GM12878 (cell line): ENCODE measurements around the gene TMC6. TPM values are rescaled to one million over a fixed set of nuclear protein-coding genes. Genes with fewer than 3 reads are reported as not detected.
A peak's percentile ranks its signal among the peaks of the same experiment; 100 is the strongest.

Experiments used
- ATAC-seq: fragments of 200-7000 bp; cut with Tn5 transposase; 3 replicates; pipeline ENCODE4 v1.9.1; 2020; ENCODE audit warnings: mild to moderate bottlenecking, moderate library complexity
- BruUV-seq: library from RNA; stranded (reverse); fragments of 400-500 nt; replicated peaks from 2 replicates; lab custom pipeline; 2021; lab: Mats Ljungman, UMichigan
- CTCF ChIA-PET: fragments of 300-600 bp; sonication (Branson Sonifier 250); formaldehyde crosslinking; extraction: SDS; loops from one replicate; lab custom pipeline; 2021; ENCODE audit warnings: inconsistent platforms; lab: Yijun Ruan, JAX
- POLR2A ChIA-PET: fragments of 350-600 bp; formaldehyde crosslinking; extraction: SDS; loops from one replicate; lab custom pipeline; 2021; ENCODE audit warnings: inconsistent platforms; lab: Charles Lee
- RAD21 ChIA-PET: fragments of 300-600 bp; sonication (Branson Sonifier 250); formaldehyde crosslinking; loops from one replicate; lab custom pipeline; 2023; ENCODE audit warnings: antibody characterized with exemption; ENCODE audit not compliant: unreplicated experiment; lab: Charles Lee
- SMC1A ChIA-PET: fragments of 300-600 bp; sonication (Branson Sonifier 250); formaldehyde crosslinking; loops from one replicate; lab custom pipeline; 2023; ENCODE audit not compliant: unreplicated experiment, uncharacterized antibody; lab: Charles Lee
- DNase-seq: peaks from one replicate; pipeline ENCODE4 v3.0.0-alpha.2; 2011; ENCODE audit warnings: low read depth, low spot score
- FAIRE-seq: peaks from 3 replicates; lab custom pipeline; 2011; peaks lifted over from hg19 to GRCh38; lab: Jason Lieb, UNC
- H2AFZ ChIP-seq: 2 replicates; pipeline ENCODE4 v1.6.0; 2011; ENCODE audit warnings: low read depth, low read length, control low read depth; ENCODE audit not compliant: control insufficient read depth
- H3K27ac ChIP-seq: 2 replicates; pipeline ENCODE4 v1.5.1; 2011; ENCODE audit warnings: control low read depth; ENCODE audit not compliant: control insufficient read depth, insufficient read depth
- H3K27me3 ChIP-seq, 2 experiments: replicated peaks in 1 of 2; 2 replicates each; pipeline versions ENCODE4 v1.6.0 to v1.6.1; 2011; ENCODE audit warnings: low read length in 1 of 2; ENCODE audit not compliant: control insufficient read depth in 2 of 2, insufficient read depth in 2 of 2
- H3K36me3 ChIP-seq, 2 experiments: 2 replicates each; pipeline ENCODE4 v1.5.1; 2011; ENCODE audit warnings: low read length in 1 of 2; ENCODE audit not compliant: control insufficient read depth in 2 of 2, insufficient read depth in 2 of 2
- H3K4me1 ChIP-seq: 2 replicates; pipeline ENCODE4 v1.6.1; 2011; ENCODE audit warnings: mild to moderate bottlenecking, low read length, moderate library complexity, mixed read lengths; ENCODE audit not compliant: control insufficient read depth, insufficient read depth
- H3K4me2 ChIP-seq: 2 replicates; pipeline ENCODE4 v1.6.0; 2011; ENCODE audit warnings: control low read depth; ENCODE audit not compliant: control insufficient read depth, insufficient read depth
- H3K4me3 ChIP-seq: fragments of 200-600 bp; sonication (generic); 2 replicates; pipeline ENCODE4 v1.5.1; 2016
- H3K79me2 ChIP-seq: 2 replicates; pipeline ENCODE4 v1.6.0; 2011; ENCODE audit warnings: low read length; ENCODE audit not compliant: control insufficient read depth, insufficient read depth
- H3K9ac ChIP-seq: 2 replicates; pipeline ENCODE4 v1.8.0; 2011; ENCODE audit warnings: low read length, control low read depth, mixed read lengths; ENCODE audit not compliant: control insufficient read depth, insufficient read depth
- H3K9me3 ChIP-seq: replicated peaks from 3 replicates; pipeline ENCODE4 v1.5.1; 2011; ENCODE audit warnings: mild to moderate bottlenecking, low read length; ENCODE audit not compliant: control insufficient read depth, insufficient read depth
- H4K20me1 ChIP-seq: 2 replicates; pipeline ENCODE4 v1.6.0; 2011; ENCODE audit not compliant: control insufficient read depth, insufficient read depth
- CEBPB ChIP-seq, 2 experiments: fragments of 150-350 bp in 1 of 2; IDR thresholded peaks; 2 replicates each; pipeline ENCODE4 v1.6.1; 2012 to 2014; ENCODE audit warnings: low read depth in 2 of 2, low read length in 2 of 2, borderline replicate concordance in 1 of 2, inconsistent platforms in 1 of 2
- DPF2 ChIP-seq: fragments of 450-650 bp; IDR thresholded peaks from 2 replicates; pipeline ENCODE4 v1.6.1; 2017; ENCODE audit warnings: mild to moderate bottlenecking
- MYC ChIP-seq: IDR thresholded peaks from 2 replicates; pipeline ENCODE4 v1.6.1; 2011; ENCODE audit warnings: mild to moderate bottlenecking, low read length, moderate library complexity, inconsistent platforms; ENCODE audit not compliant: insufficient read depth, insufficient replicate concordance, insufficient read length, severe bottlenecking
- NR2C1 ChIP-seq: fragments of 450-650 bp; IDR thresholded peaks from 2 replicates; pipeline ENCODE4 v1.6.1; 2017; ENCODE audit warnings: antibody characterized with exemption, mild to moderate bottlenecking, moderate library complexity
- RAD21 ChIP-seq: IDR thresholded peaks from 2 replicates; pipeline ENCODE4 v1.6.1; 2011; ENCODE audit warnings: mild to moderate bottlenecking, low read depth, low read length, moderate library complexity; ENCODE audit not compliant: insufficient read depth
- SUPT20H ChIP-seq: IDR thresholded peaks from 2 replicates; pipeline ENCODE4 v1.6.1; 2011; ENCODE audit warnings: low read depth, mild to moderate bottlenecking, low read length, moderate library complexity, borderline replicate concordance; ENCODE audit not compliant: control insufficient read depth
- WGBS: methylation state at CpG from one replicate; pipeline ENCODE4 v1.1.6; 2016; ENCODE audit warnings: low lambda C conversion rate; ENCODE audit not compliant: insufficient replicate concordance, insufficient coverage; ENCODE audit errors: missing lambda C conversion rate; 5-methylcytosine and 5-hydroxymethylcytosine counted together
- in situ Hi-C: fragments of 300-500 bp; cut with MboI; formaldehyde crosslinking; loops from 9 replicates; pipeline ENCODE4 v1.14.3; 2018; ENCODE audit warnings: mixed read lengths
- intact Hi-C: fragments of 100-400 bp; cut with micrococcal nuclease; formaldehyde crosslinking; loops from one replicate; pipeline ENCODE4 v1.14.2; 2022; ENCODE audit not compliant: unreplicated experiment
- polyA plus RNA-seq, 11 experiments: library from polyadenylated mRNA; depleted of rRNA in 4 of 11; unstranded in 6 of 11; stranded (reverse) in 5 of 11; fragments of >200 nt; fragmentation: Nextera tagmentation in 4 of 11; fragmentation: Illumina TruSeq in 1 of 11; extraction: Ambion mirVana in 4 of 11; extraction: Trizol in 1 of 11; gene quantifications; 1 replicate in 1 of 11; 2 replicates in 10 of 11; pipeline versions ENCODE4 v1.2.1 to v1.2.3, GENCODE V29; 2011 to 2016; ENCODE audit warnings: inconsistent platforms in 2 of 11, missing spikeins in 2 of 11, low read depth in 1 of 11
- total RNA-seq, 4 experiments: library from RNA; depleted of rRNA in 3 of 4; stranded (reverse); fragments of >200 nt in 3 of 4; fragmentation: Illumina TruSeq in 1 of 4; extraction: Trizol in 1 of 4; gene quantifications; 2 replicates each; pipeline versions ENCODE4 v1.2.1 to v1.2.3, GENCODE V29; 2013 to 2021
- TF ChIP-seq, protein P1 (sequence below): IDR thresholded peaks from 2 replicates; pipeline ENCODE4 v1.6.1; 2012; ENCODE audit warnings: low read depth, low read length, improper control_type of control experiment
- TF ChIP-seq, protein P2 (sequence below): fragments of 450-650 bp; IDR thresholded peaks from 2 replicates; pipeline ENCODE4 v1.6.1; 2016; ENCODE audit warnings: mild to moderate bottlenecking
- TF ChIP-seq, protein P3 (sequence below): fragments of 450-650 bp; conservative IDR thresholded peaks from 2 replicates; pipeline ENCODE4 v1.6.1; 2017; ENCODE audit warnings: mild to moderate bottlenecking, moderate library complexity
- TF ChIP-seq, protein P4 (sequence below): IDR thresholded peaks from 2 replicates; pipeline ENCODE4 v1.6.1; 2011; ENCODE audit warnings: low read depth, mild to moderate bottlenecking, low read length, moderate library complexity, borderline replicate concordance; ENCODE audit errors: extremely low read depth
- TF ChIP-seq, protein P5 (sequence below): fragments of 450-650 bp; IDR thresholded peaks from 2 replicates; pipeline ENCODE4 v1.6.1; 2017; ENCODE audit warnings: mild to moderate bottlenecking, moderate library complexity

TMC6 gene
- total and polyA plus RNA-seq, 10 of the 15 experiments (the other 5 are each of a cell fraction or from before 2014, with no cell fraction given), result 1.9 to 232 (median 60.6) TPM

DNA sequence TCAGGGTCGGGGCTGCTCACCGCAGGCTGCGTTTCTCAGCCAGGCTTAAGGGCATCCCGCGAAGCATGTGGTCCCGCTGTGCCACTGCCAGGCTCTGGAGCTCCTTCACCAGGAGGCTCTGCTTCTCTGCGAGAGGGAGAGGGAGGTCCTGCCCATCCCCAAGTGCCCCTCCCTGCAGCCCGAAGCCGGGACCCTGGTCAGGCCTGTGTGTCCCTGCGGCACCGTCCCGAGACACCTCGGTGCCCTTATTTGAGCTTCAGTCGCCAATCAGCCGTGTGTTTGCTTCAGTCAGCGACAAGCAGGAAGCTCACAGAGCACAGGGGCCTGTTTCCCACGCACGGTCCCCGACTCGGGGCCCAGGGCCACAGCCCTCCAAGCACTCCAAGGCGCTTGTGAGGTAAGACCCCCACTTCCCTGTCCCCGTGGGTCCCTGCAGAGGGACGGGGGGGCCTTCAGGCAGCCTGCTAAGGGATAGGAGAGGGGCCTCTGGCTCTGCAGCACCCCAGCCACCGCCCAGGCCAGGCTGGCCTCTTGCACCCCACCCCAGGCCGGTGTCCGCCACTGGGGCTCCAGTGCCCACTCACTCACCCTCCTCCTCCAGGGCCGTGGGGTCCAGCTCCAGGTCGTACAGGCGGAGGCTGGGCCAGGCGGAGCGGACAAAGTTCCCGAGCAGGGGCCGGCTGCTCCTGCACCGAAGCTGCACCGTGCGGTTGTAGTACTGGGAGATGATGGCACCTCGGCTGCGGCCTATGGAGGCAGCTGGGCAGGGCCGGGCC, 3.2 kb downstream of the TMC6 start:
- Histone ChIP-seq H3K79me2 (peaks cover 94% of the 10 kb centered on the region), H3K9ac (peak overlapping the region; percentile 93), H3K4me1 (peaks cover 75% of the 10 kb centered on the region), H4K20me1 (no peaks in the 10 kb centered on the region), H3K4me3 (peak overlapping the region; percentile 94), H2AFZ (no peak overlapping the region; the same call in 1 of the 2 replicates), H3K36me3 (peaks cover 14 to 16% of the 10 kb centered on the region in 2 experiments), H3K27ac (peak overlapping the region; percentile 95), H3K9me3 (no peaks in the 10 kb centered on the region), H3K27me3 (no peaks in the 10 kb centered on the region), H3K4me2 (peak overlapping the region; percentile 100)
- SMC1A ChIA-PET, result interaction anchor here (1.0 to 2.4 kb wide), 10 partner anchors 9 to 126 kb away, joined by 3 to 14 read pairs (median 5); no protein-coding TSS in a partner anchor
- in situ Hi-C loops, result no loop called here
- FAIRE-seq (peak; percentile 49), ATAC-seq (peak; percentile 4), DNase-seq (no peak)
- POLR2A ChIA-PET, result interaction anchor here (0.5 to 8.0 kb wide), 15 partner anchors 9 to 130 kb away, joined by 3 to 85 read pairs (median 4); partner anchors contain the start of genes AFMID, SYNGR2 and TK1
- CTCF ChIA-PET, result interaction anchor here (0.8 to 12.7 kb wide), 7 partner anchors 11 to 125 kb away, joined by 3 to 100 read pairs (median 5); no protein-coding TSS in a partner anchor
- BruUV-seq, result no TSS peak
- WGBS, result 11% methylated on average over 35 of the region's 39 CpGs
- RAD21 ChIA-PET, result interaction anchor here (0.6 to 3.9 kb wide), 15 partner anchors 9 to 105 kb away, joined by 3 to 29 read pairs (median 5); no protein-coding TSS in a partner anchor
- intact Hi-C loops, result no loop called here
- TF ChIP-seq MYC (no peak), RAD21 (no peak), DPF2 (0 out of 2 replicates have a peak, but pooled peaks have one; percentile 26), SUPT20H (no peak), CEBPB (IDR thresholded peaks at IDR 0.05; ENCODE audit: borderline replicate concordance in 1 of 2, low read depth in 2 of 2, low read length in 2 of 2) (no peak), NR2C1 (no peak)
- TF ChIP-seq, protein P1, sequence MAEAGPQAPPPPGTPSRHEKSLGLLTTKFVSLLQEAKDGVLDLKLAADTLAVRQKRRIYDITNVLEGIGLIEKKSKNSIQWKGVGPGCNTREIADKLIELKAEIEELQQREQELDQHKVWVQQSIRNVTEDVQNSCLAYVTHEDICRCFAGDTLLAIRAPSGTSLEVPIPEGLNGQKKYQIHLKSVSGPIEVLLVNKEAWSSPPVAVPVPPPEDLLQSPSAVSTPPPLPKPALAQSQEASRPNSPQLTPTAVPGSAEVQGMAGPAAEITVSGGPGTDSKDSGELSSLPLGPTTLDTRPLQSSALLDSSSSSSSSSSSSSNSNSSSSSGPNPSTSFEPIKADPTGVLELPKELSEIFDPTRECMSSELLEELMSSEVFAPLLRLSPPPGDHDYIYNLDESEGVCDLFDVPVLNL, result no peak
- TF ChIP-seq, protein P2, sequence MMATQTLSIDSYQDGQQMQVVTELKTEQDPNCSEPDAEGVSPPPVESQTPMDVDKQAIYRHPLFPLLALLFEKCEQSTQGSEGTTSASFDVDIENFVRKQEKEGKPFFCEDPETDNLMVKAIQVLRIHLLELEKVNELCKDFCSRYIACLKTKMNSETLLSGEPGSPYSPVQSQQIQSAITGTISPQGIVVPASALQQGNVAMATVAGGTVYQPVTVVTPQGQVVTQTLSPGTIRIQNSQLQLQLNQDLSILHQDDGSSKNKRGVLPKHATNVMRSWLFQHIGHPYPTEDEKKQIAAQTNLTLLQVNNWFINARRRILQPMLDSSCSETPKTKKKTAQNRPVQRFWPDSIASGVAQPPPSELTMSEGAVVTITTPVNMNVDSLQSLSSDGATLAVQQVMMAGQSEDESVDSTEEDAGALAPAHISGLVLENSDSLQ, result no peak
- TF ChIP-seq, protein P3, sequence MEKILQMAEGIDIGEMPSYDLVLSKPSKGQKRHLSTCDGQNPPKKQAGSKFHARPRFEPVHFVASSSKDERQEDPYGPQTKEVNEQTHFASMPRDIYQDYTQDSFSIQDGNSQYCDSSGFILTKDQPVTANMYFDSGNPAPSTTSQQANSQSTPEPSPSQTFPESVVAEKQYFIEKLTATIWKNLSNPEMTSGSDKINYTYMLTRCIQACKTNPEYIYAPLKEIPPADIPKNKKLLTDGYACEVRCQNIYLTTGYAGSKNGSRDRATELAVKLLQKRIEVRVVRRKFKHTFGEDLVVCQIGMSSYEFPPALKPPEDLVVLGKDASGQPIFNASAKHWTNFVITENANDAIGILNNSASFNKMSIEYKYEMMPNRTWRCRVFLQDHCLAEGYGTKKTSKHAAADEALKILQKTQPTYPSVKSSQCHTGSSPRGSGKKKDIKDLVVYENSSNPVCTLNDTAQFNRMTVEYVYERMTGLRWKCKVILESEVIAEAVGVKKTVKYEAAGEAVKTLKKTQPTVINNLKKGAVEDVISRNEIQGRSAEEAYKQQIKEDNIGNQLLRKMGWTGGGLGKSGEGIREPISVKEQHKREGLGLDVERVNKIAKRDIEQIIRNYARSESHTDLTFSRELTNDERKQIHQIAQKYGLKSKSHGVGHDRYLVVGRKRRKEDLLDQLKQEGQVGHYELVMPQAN, result 0 out of 2 replicates have a peak, but pooled peaks have one; percentile 21
- TF ChIP-seq, protein P4, sequence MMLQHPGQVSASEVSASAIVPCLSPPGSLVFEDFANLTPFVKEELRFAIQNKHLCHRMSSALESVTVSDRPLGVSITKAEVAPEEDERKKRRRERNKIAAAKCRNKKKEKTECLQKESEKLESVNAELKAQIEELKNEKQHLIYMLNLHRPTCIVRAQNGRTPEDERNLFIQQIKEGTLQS, result no peak
- TF ChIP-seq, protein P5, sequence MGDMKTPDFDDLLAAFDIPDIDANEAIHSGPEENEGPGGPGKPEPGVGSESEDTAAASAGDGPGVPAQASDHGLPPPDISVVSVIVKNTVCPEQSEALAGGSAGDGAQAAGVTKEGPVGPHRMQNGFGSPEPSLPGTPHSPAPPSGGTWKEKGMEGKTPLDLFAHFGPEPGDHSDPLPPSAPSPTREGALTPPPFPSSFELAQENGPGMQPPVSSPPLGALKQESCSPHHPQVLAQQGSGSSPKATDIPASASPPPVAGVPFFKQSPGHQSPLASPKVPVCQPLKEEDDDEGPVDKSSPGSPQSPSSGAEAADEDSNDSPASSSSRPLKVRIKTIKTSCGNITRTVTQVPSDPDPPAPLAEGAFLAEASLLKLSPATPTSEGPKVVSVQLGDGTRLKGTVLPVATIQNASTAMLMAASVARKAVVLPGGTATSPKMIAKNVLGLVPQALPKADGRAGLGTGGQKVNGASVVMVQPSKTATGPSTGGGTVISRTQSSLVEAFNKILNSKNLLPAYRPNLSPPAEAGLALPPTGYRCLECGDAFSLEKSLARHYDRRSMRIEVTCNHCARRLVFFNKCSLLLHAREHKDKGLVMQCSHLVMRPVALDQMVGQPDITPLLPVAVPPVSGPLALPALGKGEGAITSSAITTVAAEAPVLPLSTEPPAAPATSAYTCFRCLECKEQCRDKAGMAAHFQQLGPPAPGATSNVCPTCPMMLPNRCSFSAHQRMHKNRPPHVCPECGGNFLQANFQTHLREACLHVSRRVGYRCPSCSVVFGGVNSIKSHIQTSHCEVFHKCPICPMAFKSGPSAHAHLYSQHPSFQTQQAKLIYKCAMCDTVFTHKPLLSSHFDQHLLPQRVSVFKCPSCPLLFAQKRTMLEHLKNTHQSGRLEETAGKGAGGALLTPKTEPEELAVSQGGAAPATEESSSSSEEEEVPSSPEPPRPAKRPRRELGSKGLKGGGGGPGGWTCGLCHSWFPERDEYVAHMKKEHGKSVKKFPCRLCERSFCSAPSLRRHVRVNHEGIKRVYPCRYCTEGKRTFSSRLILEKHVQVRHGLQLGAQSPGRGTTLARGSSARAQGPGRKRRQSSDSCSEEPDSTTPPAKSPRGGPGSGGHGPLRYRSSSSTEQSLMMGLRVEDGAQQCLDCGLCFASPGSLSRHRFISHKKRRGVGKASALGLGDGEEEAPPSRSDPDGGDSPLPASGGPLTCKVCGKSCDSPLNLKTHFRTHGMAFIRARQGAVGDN, result 0 out of 2 replicates have a peak, but pooled peaks have one; percentile 10
